ENCODE data around the gene SETDB1.
"Not testable (repeated sequence)": the region's sequence is repeated elsewhere in the genome, so short reads cannot be mapped to it uniquely, and the experiment has no call there.

SETDB1 gene

DNA sequence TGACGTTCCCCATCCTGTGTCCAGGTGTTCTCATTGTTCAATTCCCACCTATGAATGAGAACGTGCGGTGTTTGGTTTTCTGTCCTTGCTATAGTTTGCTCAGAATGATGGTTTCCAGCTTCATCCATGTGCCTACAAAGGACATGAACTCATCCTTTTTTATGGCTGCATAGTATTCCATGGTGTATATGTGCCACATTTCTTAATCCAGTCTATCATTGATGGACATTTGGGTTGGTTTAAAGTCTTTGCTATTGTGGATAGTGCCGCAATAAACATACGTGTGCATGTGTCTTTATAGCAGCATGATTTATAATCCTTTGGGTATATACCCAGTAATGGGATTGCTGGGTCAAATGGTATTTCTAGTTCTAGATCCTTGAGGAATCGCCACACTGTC lies 2.6 kb downstream of the SETDB1 start:
- not testable (repeated sequence) for DNase-seq (ENCODE audit: low read depth in 2 of 2)

GRCh38 chr1:150931773-150932172 lies 5.6 kb downstream of the SETDB1 start:
- no peak for DNase-seq (ENCODE audit: low read depth in 2 of 2)

DNA sequence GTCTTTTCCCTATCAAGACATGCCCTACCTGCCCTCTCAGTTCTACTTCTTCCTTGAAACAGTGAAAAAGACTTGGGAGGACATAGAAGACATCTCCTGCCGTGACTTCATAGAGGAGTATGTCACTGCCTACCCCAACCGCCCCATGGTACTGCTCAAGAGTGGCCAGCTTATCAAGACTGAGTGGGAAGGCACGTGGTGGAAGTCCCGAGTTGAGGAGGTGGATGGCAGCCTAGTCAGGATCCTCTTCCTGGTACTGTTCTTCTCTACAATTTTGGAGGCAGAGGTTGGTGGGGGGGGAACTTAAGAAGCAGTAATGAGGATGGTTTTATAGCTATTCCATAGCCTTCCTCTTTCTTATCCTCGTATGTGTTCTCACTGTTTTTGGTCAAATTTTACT lies 18.7 kb downstream of the SETDB1 start:
- no peak for DNase-seq (ENCODE audit: low read depth in 2 of 2)

- no peak for DNase-seq (ENCODE audit: low read depth in 2 of 2)
Measured at GRCh38 chr1:150954708-150955107, 28.5 kb downstream of the SETDB1 start.

DNA sequence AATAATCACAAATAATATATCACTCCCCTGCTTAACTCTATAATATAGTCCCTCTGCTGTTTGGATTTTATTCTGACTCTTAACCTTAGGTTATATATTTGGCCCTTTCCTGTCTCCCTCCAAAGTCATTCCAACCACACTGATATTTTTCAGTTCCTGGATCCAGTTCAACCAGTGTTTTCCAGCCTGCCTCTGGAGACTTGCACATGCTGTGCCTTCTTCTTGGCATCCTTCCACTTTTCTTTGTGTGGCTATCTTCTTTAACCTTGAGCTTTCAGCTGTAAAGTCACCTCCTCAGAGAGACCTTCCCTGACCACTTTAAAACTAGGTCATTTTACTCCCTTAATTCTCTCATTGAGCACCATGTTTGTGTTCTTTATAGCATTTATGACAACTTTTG lies 29.1 kb downstream of the SETDB1 start:
- no peak for DNase-seq (ENCODE audit: low read depth in 2 of 2)

DNA sequence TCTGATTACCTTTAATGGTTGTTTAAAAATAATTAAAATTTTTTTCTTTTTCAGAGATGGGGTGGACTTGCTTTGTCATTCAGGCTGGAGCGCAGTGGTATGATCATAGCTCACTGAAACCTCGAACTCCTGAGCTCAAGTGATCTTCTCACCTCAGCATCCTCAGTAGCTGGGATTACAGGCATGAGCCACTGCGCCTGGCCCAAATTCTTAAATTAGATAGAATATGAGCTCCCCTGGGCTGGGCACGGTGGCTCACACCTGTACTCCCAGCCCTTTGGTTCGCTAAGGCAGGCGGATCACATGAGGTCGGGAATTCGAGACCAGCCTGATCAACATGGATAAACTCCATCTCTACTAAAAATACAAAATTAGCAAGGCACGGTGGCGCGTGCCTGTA lies 31.5 kb downstream of the SETDB1 start:
- DNase-seq (ENCODE audit: low read depth in 2 of 2): no peak

GRCh38 chr1:150960646-150961045 lies 34.5 kb downstream of the SETDB1 start:
- DNase-seq (ENCODE audit: low read depth in 2 of 2): no peak

- DNase-seq (ENCODE audit: low read depth in 2 of 2): no peak
Measured at GRCh38 chr1:150961756-150962155, 35.6 kb downstream of the SETDB1 start.

DNA sequence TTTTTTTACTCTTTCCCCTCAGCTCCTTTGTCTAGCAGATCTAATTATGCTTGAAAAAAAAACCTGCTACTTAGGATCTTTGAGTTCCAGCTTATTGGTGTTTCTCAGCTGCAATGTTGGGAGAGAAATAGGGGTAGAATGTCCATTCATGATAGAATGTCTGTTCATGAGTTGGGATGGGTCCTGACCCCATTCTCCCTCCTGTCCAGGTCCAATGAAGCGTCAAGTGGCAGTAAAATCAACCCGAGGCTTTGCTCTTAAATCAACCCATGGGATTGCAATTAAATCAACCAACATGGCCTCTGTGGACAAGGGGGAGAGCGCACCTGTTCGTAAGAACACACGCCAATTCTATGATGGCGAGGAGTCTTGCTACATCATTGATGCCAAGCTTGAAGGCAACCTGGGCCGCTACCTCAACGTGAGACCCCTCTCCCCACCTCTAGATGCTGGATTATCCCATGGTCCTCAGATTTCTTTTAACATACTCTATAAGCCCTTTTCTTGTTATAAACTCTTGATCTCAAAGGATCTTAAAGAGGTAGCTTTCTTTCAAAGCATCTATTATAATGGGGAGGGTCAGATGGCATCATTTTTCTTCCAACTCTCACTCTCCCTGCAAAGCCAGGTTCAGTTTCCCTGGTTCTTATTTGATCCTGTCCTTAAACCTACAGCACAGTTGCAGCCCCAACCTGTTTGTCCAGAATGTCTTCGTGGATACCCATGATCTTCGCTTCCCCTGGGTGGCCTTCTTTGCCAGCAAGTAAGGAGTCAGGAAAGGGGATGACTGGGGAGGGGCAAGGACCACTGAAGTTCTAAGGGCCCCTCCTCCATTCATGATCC lies 37.4 kb downstream of the SETDB1 start:
- no peak for DNase-seq (ENCODE audit: low read depth in 2 of 2)

- DNase-seq (ENCODE audit: low read depth in 2 of 2): no peak
Measured at GRCh38 chr1:150964164-150964489, 38.0 kb downstream of the SETDB1 start.

- DNase-seq (ENCODE audit: low read depth in 2 of 2): no peak
Measured at GRCh38 chr1:150965605-150966004, 39.4 kb downstream of the SETDB1 start.

- DNase-seq (ENCODE audit: low read depth in 2 of 2): no peak
Measured at GRCh38 chr1:150966011-150966410, 39.8 kb downstream of the SETDB1 start.

DNA sequence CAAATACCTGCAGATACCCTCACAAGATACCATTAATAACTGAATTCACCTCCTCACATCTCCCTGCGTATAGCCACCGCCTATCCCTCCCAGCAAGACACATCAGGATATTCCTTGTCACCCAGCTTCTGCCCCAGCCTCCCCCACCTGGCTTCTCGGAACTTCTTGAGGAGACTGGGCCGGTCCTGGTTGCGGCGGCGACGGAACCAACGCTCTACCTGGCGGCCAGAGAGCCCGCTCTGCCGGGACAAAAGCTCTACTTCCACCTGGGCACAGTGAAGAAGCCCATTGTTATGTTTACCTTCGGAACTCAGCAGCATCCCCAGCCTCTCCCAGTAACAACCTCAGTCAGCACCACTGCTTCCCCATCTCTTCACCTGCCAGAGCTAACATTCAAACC lies 41.8 kb downstream of the SETDB1 start:
- DNase-seq (ENCODE audit: low read depth in 2 of 2): no peak

DNA sequence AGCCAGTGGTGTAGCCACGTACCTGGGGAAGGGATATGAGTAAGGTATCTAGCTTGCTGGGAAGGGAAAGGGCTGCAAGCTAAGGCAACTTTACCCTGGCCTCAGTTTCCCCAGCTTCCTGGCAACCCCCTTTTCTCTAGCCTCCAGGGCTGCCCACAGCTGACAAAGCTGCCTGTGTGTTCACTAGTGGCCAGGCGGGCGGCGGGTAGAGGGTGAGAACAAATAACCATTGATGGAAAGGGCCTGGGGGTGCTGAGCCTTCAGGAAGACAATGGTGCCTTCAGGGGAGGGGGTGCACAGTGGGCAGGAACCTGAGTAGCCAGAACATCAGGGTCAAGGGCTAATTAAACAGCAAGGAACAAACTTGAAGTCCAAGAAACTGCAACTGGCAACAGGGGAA lies 42.3 kb downstream of the SETDB1 start:
- no peak for DNase-seq (ENCODE audit: low read depth in 2 of 2)

GRCh38 chr1:150969626-150970025 lies 43.5 kb downstream of the SETDB1 start:
- DNase-seq (ENCODE audit: low read depth in 2 of 2): no peak

GRCh38 chr1:150970808-150971582 lies 44.8 kb downstream of the SETDB1 start:
- no peak for DNase-seq (ENCODE audit: low read depth in 2 of 2)

GRCh38 chr1:150971583-150972416 lies 45.6 kb downstream of the SETDB1 start:
- no peak for DNase-seq (ENCODE audit: low read depth in 2 of 2)

DNA sequence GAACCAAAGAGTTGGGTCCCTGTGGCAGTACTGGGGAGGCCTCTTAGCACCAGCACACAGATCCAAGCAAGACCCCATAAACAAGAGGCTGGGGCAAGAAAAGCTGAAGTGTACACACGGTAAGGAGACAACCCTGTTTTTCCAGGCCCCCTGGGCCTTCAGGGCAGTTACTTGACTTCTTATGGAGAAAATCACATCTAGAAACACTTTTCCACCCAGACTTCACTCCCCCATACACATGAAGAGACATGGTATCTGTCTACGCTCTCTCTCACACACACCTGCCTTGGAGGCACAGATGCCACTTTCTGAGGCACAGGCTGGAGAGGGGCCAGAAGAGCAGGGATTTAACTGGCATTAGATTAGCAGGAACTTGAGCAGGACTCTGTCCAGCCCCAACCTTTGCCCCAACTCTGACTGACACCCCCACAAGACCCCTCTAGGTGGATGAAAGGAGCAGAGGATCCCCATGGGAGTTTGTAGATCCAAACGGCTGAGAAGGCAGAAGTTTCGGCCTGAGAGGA lies 46.3 kb downstream of the SETDB1 start:
- DNase-seq (ENCODE audit: low read depth in 2 of 2): no peak

- no peak for DNase-seq (ENCODE audit: low read depth in 2 of 2)
Measured at GRCh38 chr1:150973258-150973835, 47.2 kb downstream of the SETDB1 start.

- no peak for DNase-seq (ENCODE audit: low read depth in 2 of 2)
Measured at GRCh38 chr1:150973836-150974579, 47.8 kb downstream of the SETDB1 start.

All from stimulated activated CD8-positive, alpha-beta memory T cell treated with anti-CD3 and anti-CD28 coated beads, Interleukin-7, amount 100 ng/mL, for 1 hour (primary cell).